HepG2 (cell line): ENCODE data around the gene PPIA. TPM values are rescaled to one million over a fixed set of nuclear protein-coding genes. Genes with fewer than 3 reads are reported as not detected.
A peak's percentile ranks its signal among the peaks of the same experiment; 100 is the strongest.

Experiments used
- CAMTA2 ChIP-seq: sonication (generic); formaldehyde crosslinking; IDR thresholded peaks from 2 replicates; pipeline ENCODE4 v1.4.0; 2020; ENCODE audit warnings: mild to moderate bottlenecking, missing genetic modification reagents, borderline replicate concordance
- ESRRA ChIP-seq: sonication (generic); formaldehyde crosslinking; IDR thresholded peaks from 2 replicates; pipeline ENCODE4 v1.5.1; 2020; ENCODE audit warnings: mild to moderate bottlenecking, low read depth, missing genetic modification reagents
- NFE2 ChIP-seq: sonication (generic); formaldehyde crosslinking; IDR thresholded peaks from 2 replicates; pipeline ENCODE4 v1.4.0; 2020; ENCODE audit warnings: missing genetic modification reagents
- NR2C2 ChIP-seq: sonication (generic); formaldehyde crosslinking; IDR thresholded peaks from 2 replicates; pipeline ENCODE4 v1.4.0; 2020; ENCODE audit warnings: missing genetic modification reagents, mild to moderate bottlenecking, moderate library complexity, borderline replicate concordance
- REL ChIP-seq: sonication (generic); formaldehyde crosslinking; conservative IDR thresholded peaks from 2 replicates; pipeline ENCODE4 v1.8.0; 2022; ENCODE audit warnings: mild to moderate bottlenecking, missing genetic modification reagents, moderate library complexity
- RFX1 ChIP-seq: fragments of 450-650 bp; IDR thresholded peaks from 2 replicates; pipeline ENCODE4 v1.6.1; 2017
- TAF1 ChIP-seq: sonication (generic); formaldehyde crosslinking; IDR thresholded peaks from 2 replicates; pipeline ENCODE4 v1.4.0; 2020; ENCODE audit warnings: missing genetic modification reagents
- TFAP4 ChIP-seq: sonication (generic); IDR thresholded peaks from 2 replicates; pipeline ENCODE4 v1.6.1; 2016; ENCODE audit warnings: low read depth, borderline replicate concordance
- YEATS2 ChIP-seq: sonication (generic); formaldehyde crosslinking; IDR thresholded peaks from 2 replicates; pipeline ENCODE4 v1.4.0; 2020; ENCODE audit warnings: missing genetic modification reagents, borderline replicate concordance
- ZBTB37 ChIP-seq: sonication (generic); formaldehyde crosslinking; IDR thresholded peaks from 2 replicates; pipeline ENCODE4 v1.4.0; 2020; ENCODE audit warnings: mild to moderate bottlenecking, missing genetic modification reagents
- ZNF275 ChIP-seq: sonication (generic); formaldehyde crosslinking; IDR thresholded peaks from 2 replicates; pipeline ENCODE4 v1.8.0; 2022; ENCODE audit warnings: missing genetic modification reagents, mild to moderate bottlenecking, inconsistent platforms, borderline replicate concordance
- ZNF446 ChIP-seq: sonication (generic); formaldehyde crosslinking; IDR thresholded peaks from 2 replicates; pipeline ENCODE4 v1.5.0; 2020; ENCODE audit warnings: mild to moderate bottlenecking, missing genetic modification reagents
- ZNF510 ChIP-seq: sonication (generic); formaldehyde crosslinking; IDR thresholded peaks from 2 replicates; pipeline ENCODE4 v1.4.0; 2020; ENCODE audit warnings: low read depth, mild to moderate bottlenecking, missing genetic modification reagents
- ZNF703 ChIP-seq: sonication (generic); formaldehyde crosslinking; IDR thresholded peaks from 2 replicates; pipeline ENCODE4 v1.5.1; 2020; ENCODE audit warnings: missing genetic modification reagents, mild to moderate bottlenecking, moderate library complexity, borderline replicate concordance
- ZNF75D ChIP-seq: sonication (generic); formaldehyde crosslinking; IDR thresholded peaks from 2 replicates; pipeline ENCODE4 v1.8.1; 2023; ENCODE audit warnings: missing genetic modification reagents, mild to moderate bottlenecking, borderline replicate concordance
- ZNF839 ChIP-seq: sonication (generic); formaldehyde crosslinking; IDR thresholded peaks from 2 replicates; pipeline ENCODE4 v1.4.0; 2020; ENCODE audit warnings: missing genetic modification reagents, mild to moderate bottlenecking, borderline replicate concordance
- polyA plus RNA-seq, 8 experiments: library from polyadenylated mRNA; depleted of rRNA in 3 of 8; stranded (reverse) in 7 of 8; unstranded in 1 of 8; fragments of >200 nt; fragmentation: Illumina TruSeq in 4 of 8; extraction: Trizol in 4 of 8; gene quantifications; 2 replicates each; pipeline versions ENCODE4 v1.2.1 to v1.2.3, GENCODE V29; 2011 to 2016; ENCODE audit warnings: low read depth in 4 of 8, missing spikeins in 1 of 8, mixed read lengths in 1 of 8; ENCODE audit not compliant: insufficient read depth in 1 of 8
- total RNA-seq, 5 experiments: library from RNA; depleted of rRNA; stranded (reverse); fragments of >200 nt; fragmentation: Illumina TruSeq; extraction: Trizol; gene quantifications; 2 replicates each; pipeline ENCODE4 v1.2.3, GENCODE V29; 2016; ENCODE audit warnings: low read depth in 1 of 5
- TF ChIP-seq, protein P1 (sequence below), 2 experiments: sonication (generic) in 1 of 2; formaldehyde crosslinking in 1 of 2; IDR thresholded peaks; 2 replicates each; pipeline versions ENCODE4 v1.4.0 to v1.6.1; 2016 to 2020; ENCODE audit warnings: borderline replicate concordance in 1 of 2, low read depth in 1 of 2, mild to moderate bottlenecking in 1 of 2, missing genetic modification reagents in 1 of 2
- TF ChIP-seq, protein P2 (sequence below): sonication (generic); formaldehyde crosslinking; IDR thresholded peaks from 2 replicates; pipeline ENCODE4 v1.4.0; 2020; ENCODE audit warnings: missing genetic modification reagents

The PPIA gene
- total and polyA plus RNA-seq, 2 of the 13 experiments (the other 11 are each of a cell fraction or from before 2014, with no cell fraction given): 2,268 to 3,010 TPM

DNA sequence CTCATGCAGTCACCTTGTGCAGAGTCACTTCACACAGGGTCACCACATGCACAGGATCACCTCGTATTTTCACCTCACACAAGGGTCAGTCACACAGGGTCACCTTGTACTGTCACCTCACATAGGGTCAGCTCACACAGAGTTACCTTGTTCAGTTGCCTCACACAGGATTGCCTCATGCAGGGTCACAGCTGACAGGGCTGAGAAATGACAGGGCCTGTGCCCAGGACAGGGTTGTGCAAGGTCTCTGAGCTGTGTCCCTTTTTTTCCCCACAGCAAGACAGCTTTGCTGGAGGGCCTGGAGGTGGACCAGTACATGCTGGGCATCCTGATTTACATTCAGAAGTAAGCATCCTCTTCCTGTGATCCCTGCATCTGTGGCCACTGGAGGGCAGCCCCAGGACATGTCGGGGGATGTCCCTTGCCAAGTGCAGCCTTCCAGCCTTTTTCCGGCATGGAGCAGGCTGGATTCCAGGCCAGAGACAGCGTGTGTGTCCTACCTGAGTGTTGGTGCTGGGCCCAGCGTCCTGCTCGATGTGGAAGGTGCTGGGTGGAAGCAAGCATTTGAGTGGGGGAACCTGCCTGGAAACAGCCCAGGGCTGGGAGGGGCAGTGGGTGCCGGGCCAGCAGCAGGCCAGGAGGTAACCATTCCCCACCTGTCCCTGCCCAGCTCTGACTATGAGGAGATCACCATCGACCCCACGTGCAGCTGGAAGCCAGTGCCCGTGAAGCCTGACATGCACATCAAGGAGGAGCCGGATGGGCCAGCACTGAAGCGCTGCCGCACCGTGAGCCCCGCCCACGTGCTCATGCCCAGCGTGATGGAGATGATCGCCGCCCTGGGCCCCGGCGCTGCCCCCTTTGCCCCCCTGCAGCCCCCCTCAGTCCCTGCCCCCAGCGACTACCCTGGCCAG, 31.6 kb upstream of the PPIA start (continued):
- TF ChIP-seq ZBTB37 (CRISPR knock-in tag) (no peak), ESRRA (CRISPR knock-in tag) (peak; percentile 92; the same call in 1 of the 2 replicates), ZNF446 (no peak), TAF1 (CRISPR knock-in tag) (no peak), ZNF703 (CRISPR knock-in tag) (no peak), NR2C2 (CRISPR knock-in tag) (peak; percentile 59; the same call in 1 of the 2 replicates), ZNF275 (CRISPR knock-in tag) (no peak), YEATS2 (CRISPR knock-in tag) (no peak), REL (CRISPR knock-in tag) (no peak), ZNF839 (no peak), TFAP4 (0 out of 2 replicates have a peak, but pooled peaks have one; percentile 33), NFE2 (CRISPR knock-in tag) (no peak), CAMTA2 (CRISPR knock-in tag) (no peak), ZNF510 (CRISPR knock-in tag) (no peak), ZNF75D (CRISPR knock-in tag) (no peak), RFX1 (no peak)
- TF ChIP-seq, protein P1, sequence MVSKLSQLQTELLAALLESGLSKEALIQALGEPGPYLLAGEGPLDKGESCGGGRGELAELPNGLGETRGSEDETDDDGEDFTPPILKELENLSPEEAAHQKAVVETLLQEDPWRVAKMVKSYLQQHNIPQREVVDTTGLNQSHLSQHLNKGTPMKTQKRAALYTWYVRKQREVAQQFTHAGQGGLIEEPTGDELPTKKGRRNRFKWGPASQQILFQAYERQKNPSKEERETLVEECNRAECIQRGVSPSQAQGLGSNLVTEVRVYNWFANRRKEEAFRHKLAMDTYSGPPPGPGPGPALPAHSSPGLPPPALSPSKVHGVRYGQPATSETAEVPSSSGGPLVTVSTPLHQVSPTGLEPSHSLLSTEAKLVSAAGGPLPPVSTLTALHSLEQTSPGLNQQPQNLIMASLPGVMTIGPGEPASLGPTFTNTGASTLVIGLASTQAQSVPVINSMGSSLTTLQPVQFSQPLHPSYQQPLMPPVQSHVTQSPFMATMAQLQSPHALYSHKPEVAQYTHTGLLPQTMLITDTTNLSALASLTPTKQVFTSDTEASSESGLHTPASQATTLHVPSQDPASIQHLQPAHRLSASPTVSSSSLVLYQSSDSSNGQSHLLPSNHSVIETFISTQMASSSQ (IDR thresholded peaks at IDR 0.05; ENCODE audit: low read depth): no peak
- TF ChIP-seq, protein P1 (CRISPR knock-in tag; IDR thresholded peaks at IDR 0.05; ENCODE audit: borderline replicate concordance): no peak
- TF ChIP-seq, protein P2, sequence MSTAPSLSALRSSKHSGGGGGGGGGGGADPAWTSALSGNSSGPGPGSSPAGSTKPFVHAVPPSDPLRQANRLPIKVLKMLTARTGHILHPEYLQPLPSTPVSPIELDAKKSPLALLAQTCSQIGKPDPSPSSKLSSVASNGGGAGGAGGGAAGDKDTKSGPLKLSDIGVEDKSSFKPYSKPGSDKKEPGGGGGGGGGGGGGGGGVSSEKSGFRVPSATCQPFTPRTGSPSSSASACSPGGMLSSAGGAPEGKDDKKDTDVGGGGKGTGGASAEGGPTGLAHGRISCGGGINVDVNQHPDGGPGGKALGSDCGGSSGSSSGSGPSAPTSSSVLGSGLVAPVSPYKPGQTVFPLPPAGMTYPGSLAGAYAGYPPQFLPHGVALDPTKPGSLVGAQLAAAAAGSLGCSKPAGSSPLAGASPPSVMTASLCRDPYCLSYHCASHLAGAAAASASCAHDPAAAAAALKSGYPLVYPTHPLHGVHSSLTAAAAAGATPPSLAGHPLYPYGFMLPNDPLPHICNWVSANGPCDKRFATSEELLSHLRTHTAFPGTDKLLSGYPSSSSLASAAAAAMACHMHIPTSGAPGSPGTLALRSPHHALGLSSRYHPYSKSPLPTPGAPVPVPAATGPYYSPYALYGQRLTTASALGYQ (CRISPR knock-in tag): no peak
